Right atrium auricular region (tissue), 2 donors: ENCODE results near the gene GRN. TPM values are rescaled to one million over a fixed set of nuclear protein-coding genes. Genes with fewer than 3 reads are reported as not detected.
A peak's percentile ranks its signal among the peaks of the same experiment; 100 is the strongest.

ENCODE experiments used
- DNase-seq: peaks from one replicate; pipeline ENCODE4 v3.0.0-alpha.2; 2019; ENCODE audit warnings: low spot score
- H3K27ac ChIP-seq, 2 donors: fragments of 200-600 bp; sonication (generic); 1 replicate in 1 of 2; 2 replicates in 1 of 2; pipeline ENCODE4 v1.5.1; 2016 to 2019
- H3K27me3 ChIP-seq, 2 donors: fragments of 200-600 bp; sonication (generic); one replicate each; pipeline versions ENCODE4 v1.5.1 to v1.6.0; 2017 to 2019
- H3K36me3 ChIP-seq: fragments of 200-600 bp; sonication (generic); one replicate; pipeline ENCODE4 v1.5.1; 2016
- H3K4me1 ChIP-seq, 2 donors: fragments of 200-600 bp; sonication (generic); one replicate each; pipeline versions ENCODE4 v1.5.1 to v1.6.0; 2017 to 2019
- H3K4me3 ChIP-seq, 2 donors: fragments of 200-600 bp; sonication (generic); 1 replicate in 1 of 2; 2 replicates in 1 of 2; pipeline ENCODE4 v1.5.1; 2017 to 2019; ENCODE audit warnings: mild to moderate bottlenecking in 1 of 2, moderate library complexity in 1 of 2
- H3K9me3 ChIP-seq, 2 donors: fragments of 200-600 bp; sonication (generic); one replicate each; pipeline ENCODE4 v1.5.1; 2019
- total RNA-seq, 2 donors: library from RNA; depleted of rRNA; stranded (reverse); fragments of >200 nt; gene quantifications; one replicate each; pipeline ENCODE4 v1.1.0, GENCODE V29; 2016
- TF ChIP-seq, protein P1 (sequence below), 2 donors: fragments of 200-600 bp; sonication (generic); IDR thresholded peaks; one replicate each; pipeline ENCODE4 v1.5.1; 2019; ENCODE audit warnings: antibody characterized with exemption in 2 of 2

GRN gene
- total RNA-seq, 2 donors from 2014 or later, result 258 to 290 TPM

DNA sequence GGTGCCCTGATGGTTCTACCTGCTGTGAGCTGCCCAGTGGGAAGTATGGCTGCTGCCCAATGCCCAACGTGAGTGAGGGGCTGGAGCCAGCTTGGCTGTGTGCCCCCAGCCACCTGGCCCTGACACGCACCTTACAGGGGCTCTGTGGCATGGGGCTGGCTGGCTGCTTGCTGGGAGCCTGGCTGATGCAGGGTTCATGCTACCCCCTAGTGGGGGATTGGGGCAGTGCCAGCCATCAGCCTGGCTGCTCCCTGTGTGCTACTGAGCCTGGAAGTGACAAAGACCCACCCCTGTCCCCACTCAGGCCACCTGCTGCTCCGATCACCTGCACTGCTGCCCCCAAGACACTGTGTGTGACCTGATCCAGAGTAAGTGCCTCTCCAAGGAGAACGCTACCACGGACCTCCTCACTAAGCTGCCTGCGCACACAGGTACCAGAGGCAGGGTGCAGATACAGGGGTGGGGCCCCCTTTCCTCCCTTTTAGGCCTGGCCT is 5.7 kb downstream of the GRN start:
- Histone ChIP-seq H3K9me3 (no peaks in the 10 kb centered on the region), H3K4me3 (no peak overlapping the region), H3K27ac (no peak overlapping the region), H3K27me3 (no peaks in the 10 kb centered on the region), H3K4me1 (peaks cover 0 to 7% of the 10 kb centered on the region in 2 donors), H3K36me3 (peaks cover 32% of the 10 kb centered on the region)
- no peak for DNase-seq
- TF ChIP-seq, protein P1, sequence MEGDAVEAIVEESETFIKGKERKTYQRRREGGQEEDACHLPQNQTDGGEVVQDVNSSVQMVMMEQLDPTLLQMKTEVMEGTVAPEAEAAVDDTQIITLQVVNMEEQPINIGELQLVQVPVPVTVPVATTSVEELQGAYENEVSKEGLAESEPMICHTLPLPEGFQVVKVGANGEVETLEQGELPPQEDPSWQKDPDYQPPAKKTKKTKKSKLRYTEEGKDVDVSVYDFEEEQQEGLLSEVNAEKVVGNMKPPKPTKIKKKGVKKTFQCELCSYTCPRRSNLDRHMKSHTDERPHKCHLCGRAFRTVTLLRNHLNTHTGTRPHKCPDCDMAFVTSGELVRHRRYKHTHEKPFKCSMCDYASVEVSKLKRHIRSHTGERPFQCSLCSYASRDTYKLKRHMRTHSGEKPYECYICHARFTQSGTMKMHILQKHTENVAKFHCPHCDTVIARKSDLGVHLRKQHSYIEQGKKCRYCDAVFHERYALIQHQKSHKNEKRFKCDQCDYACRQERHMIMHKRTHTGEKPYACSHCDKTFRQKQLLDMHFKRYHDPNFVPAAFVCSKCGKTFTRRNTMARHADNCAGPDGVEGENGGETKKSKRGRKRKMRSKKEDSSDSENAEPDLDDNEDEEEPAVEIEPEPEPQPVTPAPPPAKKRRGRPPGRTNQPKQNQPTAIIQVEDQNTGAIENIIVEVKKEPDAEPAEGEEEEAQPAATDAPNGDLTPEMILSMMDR (IDR thresholded peaks at IDR 0.05), result peak; percentile 63 to 80

DNA sequence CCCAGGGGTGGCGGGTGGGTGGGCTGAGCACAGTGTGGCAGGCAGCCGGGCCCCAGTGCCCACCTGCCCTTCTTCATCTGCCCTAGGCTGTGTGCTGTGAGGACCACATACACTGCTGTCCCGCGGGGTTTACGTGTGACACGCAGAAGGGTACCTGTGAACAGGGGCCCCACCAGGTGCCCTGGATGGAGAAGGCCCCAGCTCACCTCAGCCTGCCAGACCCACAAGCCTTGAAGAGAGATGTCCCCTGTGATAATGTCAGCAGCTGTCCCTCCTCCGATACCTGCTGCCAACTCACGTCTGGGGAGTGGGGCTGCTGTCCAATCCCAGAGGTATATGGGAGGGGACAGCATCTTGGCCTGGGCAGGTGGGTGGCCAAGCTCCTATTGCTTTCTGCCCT is 6.4 kb downstream of the GRN start:
- no peak for DNase-seq
- H3K9me3 ChIP-seq, result no peaks in the 10 kb centered on the region

DNA sequence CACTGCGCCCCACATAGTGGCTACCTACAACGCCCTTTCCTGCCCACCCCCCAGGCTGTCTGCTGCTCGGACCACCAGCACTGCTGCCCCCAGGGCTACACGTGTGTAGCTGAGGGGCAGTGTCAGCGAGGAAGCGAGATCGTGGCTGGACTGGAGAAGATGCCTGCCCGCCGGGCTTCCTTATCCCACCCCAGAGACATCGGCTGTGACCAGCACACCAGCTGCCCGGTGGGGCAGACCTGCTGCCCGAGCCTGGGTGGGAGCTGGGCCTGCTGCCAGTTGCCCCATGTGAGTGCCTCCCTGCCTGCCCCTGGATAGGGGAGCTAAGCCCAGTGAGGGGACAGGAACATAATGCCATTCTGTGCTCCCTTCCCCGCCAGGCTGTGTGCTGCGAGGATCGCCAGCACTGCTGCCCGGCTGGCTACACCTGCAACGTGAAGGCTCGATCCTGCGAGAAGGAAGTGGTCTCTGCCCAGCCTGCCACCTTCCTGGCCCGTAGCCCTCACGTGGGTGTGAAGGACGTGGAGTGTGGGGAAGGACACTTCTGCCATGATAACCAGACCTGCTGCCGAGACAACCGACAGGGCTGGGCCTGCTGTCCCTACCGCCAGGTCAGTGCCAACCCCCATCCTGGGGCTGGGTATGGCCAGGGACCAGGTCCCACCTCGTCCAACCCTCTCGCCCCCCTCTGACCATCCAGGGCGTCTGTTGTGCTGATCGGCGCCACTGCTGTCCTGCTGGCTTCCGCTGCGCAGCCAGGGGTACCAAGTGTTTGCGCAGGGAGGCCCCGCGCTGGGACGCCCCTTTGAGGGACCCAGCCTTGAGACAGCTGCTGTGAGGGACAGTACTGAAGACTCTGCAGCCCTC is 7.1 kb downstream of the GRN start:
- Histone ChIP-seq H3K27me3 (no peaks in the 10 kb centered on the region), H3K4me1 (no peaks in the 10 kb centered on the region), H3K4me3 (no peak overlapping the region), H3K27ac (no peak overlapping the region), H3K36me3 (peaks cover 32% of the 10 kb centered on the region), H3K9me3 (no peaks in the 10 kb centered on the region)
- TF ChIP-seq, protein P1 (IDR thresholded peaks at IDR 0.05), result no peak
- no peak for DNase-seq

More for the DNA sequence above, 6.4 kb downstream of the GRN start:
- H3K27me3 ChIP-seq, result no peaks in the 10 kb centered on the region
- no peak overlapping the region for H3K4me3 ChIP-seq
- TF ChIP-seq, protein P1 (IDR thresholded peaks at IDR 0.05), result no peak
- no peak overlapping the region for H3K27ac ChIP-seq
- H3K4me1 ChIP-seq, result peaks cover 0 to under 1% of the 10 kb centered on the region in 2 donors
- peaks cover 32% of the 10 kb centered on the region for H3K36me3 ChIP-seq

DNA sequence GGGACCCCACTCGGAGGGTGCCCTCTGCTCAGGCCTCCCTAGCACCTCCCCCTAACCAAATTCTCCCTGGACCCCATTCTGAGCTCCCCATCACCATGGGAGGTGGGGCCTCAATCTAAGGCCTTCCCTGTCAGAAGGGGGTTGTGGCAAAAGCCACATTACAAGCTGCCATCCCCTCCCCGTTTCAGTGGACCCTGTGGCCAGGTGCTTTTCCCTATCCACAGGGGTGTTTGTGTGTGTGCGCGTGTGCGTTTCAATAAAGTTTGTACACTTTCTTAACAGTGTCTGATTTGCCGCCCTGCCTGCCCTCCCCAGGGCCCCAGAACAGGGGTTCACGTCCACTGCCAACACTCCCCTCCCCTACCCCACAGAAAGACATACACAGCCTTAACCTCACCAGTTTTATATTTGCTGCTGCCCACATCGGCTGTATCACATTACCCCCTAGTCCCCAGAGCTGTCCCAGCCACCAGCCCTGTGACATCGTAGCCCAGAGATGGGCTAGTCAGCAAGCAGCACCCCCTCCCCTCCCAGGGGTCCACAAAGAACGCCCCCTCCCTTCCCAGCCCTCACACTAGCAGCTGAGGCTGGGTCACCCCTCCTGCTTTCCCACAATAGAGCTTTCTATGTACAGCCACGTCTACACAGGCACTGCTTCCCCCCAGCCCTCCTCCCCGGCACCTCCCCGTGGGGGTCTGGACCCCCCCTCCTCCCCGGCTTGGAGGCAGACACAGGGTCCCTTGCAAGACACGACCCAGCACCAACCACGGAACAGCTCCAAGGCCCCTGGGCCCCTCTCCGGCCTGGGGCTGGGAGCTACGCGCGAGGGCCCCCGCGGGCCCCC is 7.9 kb downstream of the GRN start:
- peak overlapping the region in 1 of 2 donors; percentile 56 for H3K27ac ChIP-seq
- DNase-seq, result no peak
- H3K36me3 ChIP-seq, result peaks cover 32% of the 10 kb centered on the region

DNA sequence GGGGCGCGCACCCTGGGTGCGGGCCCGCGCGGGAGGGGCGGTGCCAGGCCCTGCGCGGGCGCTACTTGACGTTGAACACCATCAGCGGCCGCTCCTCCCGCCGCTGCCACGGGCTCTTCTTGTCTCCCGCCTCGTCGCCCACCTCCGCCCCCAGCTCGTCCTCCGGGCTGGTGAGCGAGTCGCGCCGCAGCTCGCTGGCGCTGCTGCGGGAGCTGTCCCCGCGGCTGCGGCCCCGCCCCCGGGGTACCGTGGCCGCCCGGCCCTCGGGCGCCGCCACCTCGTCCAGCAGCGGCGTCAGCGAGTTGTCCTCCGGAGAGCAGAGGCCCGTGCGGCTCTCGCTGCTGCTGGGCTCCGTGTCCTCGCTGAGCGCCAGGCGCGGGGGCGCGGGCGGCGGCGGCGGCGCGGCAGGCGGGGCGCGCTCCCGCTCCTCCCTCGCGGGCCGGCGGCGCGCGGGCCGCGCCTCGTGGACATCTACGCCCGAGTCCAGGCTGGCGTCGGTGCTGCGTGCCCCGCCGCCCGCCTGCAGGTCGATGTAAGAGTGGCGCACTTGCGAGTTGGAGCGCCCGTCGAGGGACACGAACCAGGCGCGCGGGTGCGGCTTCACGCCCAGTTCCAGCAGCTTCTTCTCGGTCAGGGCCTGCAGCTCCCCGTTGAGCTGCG is 8.7 kb downstream of the GRN start:
- H3K4me1 ChIP-seq, result no peaks in the 10 kb centered on the region
- H3K27ac ChIP-seq, result peak overlapping the region in 1 of 2 donors; percentile 56
- H3K36me3 ChIP-seq, result peaks cover 32% of the 10 kb centered on the region
- DNase-seq, result no peak
- no peaks in the 10 kb centered on the region for H3K9me3 ChIP-seq
- peak overlapping the region; percentile 31 to 52 for H3K4me3 ChIP-seq
- TF ChIP-seq, protein P1 (IDR thresholded peaks at IDR 0.05), result no peak
- no peaks in the 10 kb centered on the region for H3K27me3 ChIP-seq

More for the DNA sequence above, 7.9 kb downstream of the GRN start:
- peak overlapping the region; percentile 31 to 52 for H3K4me3 ChIP-seq
- TF ChIP-seq, protein P1 (IDR thresholded peaks at IDR 0.05), result no peak
- no peaks in the 10 kb centered on the region for H3K4me1 ChIP-seq
- H3K27me3 ChIP-seq, result no peaks in the 10 kb centered on the region
- no peaks in the 10 kb centered on the region for H3K9me3 ChIP-seq
